Heart left ventricle (tissue), 16 donors: ENCODE results near the gene MMP13. TPM values are rescaled to one million over a fixed set of nuclear protein-coding genes. Genes with fewer than 3 reads are reported as not detected.
"Not testable (repeated sequence)": the region's sequence is repeated elsewhere in the genome, so short reads cannot be mapped to it uniquely, and the experiment has no call there.

Experiments
- ATAC-seq, 4 donors: fragments of 200-7000 bp; cut with Tn5 transposase; one replicate each; pipeline ENCODE4 v1.9.1; 2020 to 2022; ENCODE audit warnings: moderate library complexity in 4 of 4, mild to moderate bottlenecking in 3 of 4, moderate number of reproducible peaks in 1 of 4
- DNase-seq, 5 donors: peaks; one replicate each; pipeline ENCODE4 v3.0.0-alpha.2; 2020
- H3K27ac ChIP-seq, 12 donors: fragments of 200-600 bp; sonication (generic) in 4 of 12; one replicate each; pipeline versions ENCODE4 v1.5.0 to v1.8.0; 2016 to 2022; ENCODE audit warnings: mild to moderate bottlenecking in 2 of 12
- H3K27me3 ChIP-seq, 9 donors: fragments of 200-600 bp; sonication (generic) in 2 of 9; one replicate each; pipeline versions ENCODE4 v1.5.1 to v1.8.0; 2016 to 2022; ENCODE audit warnings: mild to moderate bottlenecking in 3 of 9
- H3K36me3 ChIP-seq, 9 donors: fragments of 200-600 bp; sonication (generic) in 2 of 9; one replicate each; pipeline versions ENCODE4 v1.5.0 to v1.8.0; 2018 to 2022; ENCODE audit warnings: mild to moderate bottlenecking in 2 of 9
- H3K4me1 ChIP-seq, 12 donors: fragments of 200-600 bp; sonication (generic) in 4 of 12; one replicate each; pipeline versions ENCODE4 v1.5.0 to v1.8.0; 2016 to 2022; ENCODE audit warnings: mild to moderate bottlenecking in 3 of 12
- H3K4me3 ChIP-seq, 12 donors: fragments of 200-600 bp; sonication (generic) in 4 of 12; one replicate each; pipeline versions ENCODE4 v1.5.0 to v1.8.0; 2017 to 2022; ENCODE audit warnings: mild to moderate bottlenecking in 9 of 12, moderate library complexity in 4 of 12
- H3K9me3 ChIP-seq, 12 donors: fragments of 200-600 bp; sonication (generic) in 4 of 12; one replicate each; pipeline versions ENCODE4 v1.5.0 to v1.8.0; 2016 to 2022; ENCODE audit warnings: mild to moderate bottlenecking in 1 of 12
- POLR2A ChIP-seq, 2 donors: fragments of 450-650 bp; IDR thresholded peaks; one replicate each; pipeline ENCODE4 v1.6.1; 2017; ENCODE audit warnings: antibody characterized with exemption in 2 of 2, mild to moderate bottlenecking in 2 of 2, moderate library complexity in 2 of 2
- WGBS, 4 donors: extraction: QIAGEN DNeasy Blood & Tissue Kit in 2 of 4; methylation state at CpG; one replicate each; pipeline versions ENCODE4 v1.1.5 to v1.1.7; 2013 to 2018; 5-methylcytosine and 5-hydroxymethylcytosine counted together
- intact Hi-C, 10 donors: fragments of 100-400 bp; cut with DNase I; formaldehyde crosslinking; loops; one replicate each; pipeline versions ENCODE4 v1.11.1 to v1.14.2; 2022
- long read RNA-seq, 3 donors: library from polyadenylated mRNA; unstranded; transcript quantifications; one replicate each; pipeline ENCODE4 v2.0.0, GENCODE V29; 2020 to 2021
- polyA plus RNA-seq, 2 donors: library from polyadenylated mRNA; stranded (reverse); fragments of 200-250 nt; gene quantifications; one replicate each; pipeline ENCODE4 v1.2.3, GENCODE V29; 2013
- total RNA-seq, 9 donors: library from RNA; depleted of rRNA in 2 of 9; stranded (reverse); fragments of >200 nt in 2 of 9; fragmentation: NEBNext Ultra II Directional in 3 of 9; extraction: Animal tissue kit (Norgen Biotek cat#: 25700) in 3 of 9; gene quantifications; one replicate each; pipeline versions ENCODE4 v1.1.0 to v1.2.4, GENCODE V29; 2016 to 2023
- TF ChIP-seq, protein P1 (sequence below), 12 donors: fragments of 200-600 bp; sonication (generic) in 4 of 12; IDR thresholded peaks; one replicate each; pipeline versions ENCODE4 v1.5.0 to v1.8.0; 2018 to 2022; ENCODE audit warnings: antibody characterized with exemption in 12 of 12, mild to moderate bottlenecking in 5 of 12
- donor health status: ischemic (EF 13 %, LVEDD 7.1; RV severe dilation, severe dysfunction).
- donor health status: healthy with polysubstance abuse.
- donor health status: DM: no; HTN: yes; CAD: no.
- donor health status: DM: no; HTN: no; CAD: no.
- donor health status: ischemic (EF 25% LVEDD 6.9; RV normal size, moderate dysfunction).
- donor health status: ischemic (EF 25% LVEDD 5.7; RV mildly dilated, moderate dysfunction).
- donor health status: healthy.
- donor health status: DM: yes; HTN: yes; CAD: no.
- donor health status: ischemic (EF 35%, LVEDD 5.7; RV mildly dilated, moderate dysfunction).
- donor health status: nonischemic (EF 11% LVEDD 7.7; RV severe dilation, severe dysfunction).
- donor health status: DM: yes; HTN: yes; CAD: no.
- donor health status: PGD.
- donor health status: ischemic (EF 29% LVEDD 5.4; RV normal size, mild dysfunction).
- donor health status: nonischemic (EF 23%, LVEDD 6.1; RV moderate dilation, normal function).

The MMP13 gene
- not detected for total RNA-seq
- polyA plus RNA-seq: not detected
- long read RNA-seq, donor 1: 0 reads
- long read RNA-seq, donor 2: 0 reads
- long read RNA-seq, donor 3: 0 reads

DNA sequence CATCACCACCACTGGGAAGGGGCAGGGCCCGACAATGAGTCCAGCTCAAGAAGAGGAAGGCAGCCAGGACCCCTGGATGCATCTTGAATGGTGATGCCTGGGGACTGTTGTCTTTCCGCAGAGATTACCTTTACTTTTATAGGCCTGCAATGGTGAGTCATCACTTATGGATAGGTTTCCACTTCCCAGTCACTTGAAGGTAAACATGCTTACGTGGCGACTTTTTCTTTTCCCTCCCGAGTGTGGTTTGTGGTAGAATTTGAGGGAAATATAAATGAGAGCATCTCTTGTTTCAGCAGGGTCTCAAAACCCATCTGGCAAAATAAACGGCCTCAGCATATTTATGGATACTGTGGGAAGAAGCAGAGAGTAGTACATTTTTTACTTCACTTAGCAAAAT, at the start of gene MMP13:
Gene MMP13 (minus strand): TSS at position 109 of the 400 bp plus-strand sequence. CDS start 27 bp downstream, at position 82.
- Histone ChIP-seq H3K27ac (no peak within 1 kb of the TSS), H3K4me1 (no peaks in the 10 kb centered on the region), H3K4me3 (no peak within 1 kb of the TSS), H3K27me3 (no peaks in the 10 kb centered on the region), H3K9me3 (no peaks in the 10 kb centered on the region), H3K36me3 (no peaks in the 10 kb centered on the region)
- no peak for ATAC-seq
- intact Hi-C loops: no loop called here
- 87 to 91% (median 88%) methylated on average over 6 of the region's 6 CpGs for WGBS, 4 donors
- DNase-seq: no peak
- no peak for TF ChIP-seq POLR2A (IDR thresholded peaks at IDR 0.05)
- TF ChIP-seq, protein P1, sequence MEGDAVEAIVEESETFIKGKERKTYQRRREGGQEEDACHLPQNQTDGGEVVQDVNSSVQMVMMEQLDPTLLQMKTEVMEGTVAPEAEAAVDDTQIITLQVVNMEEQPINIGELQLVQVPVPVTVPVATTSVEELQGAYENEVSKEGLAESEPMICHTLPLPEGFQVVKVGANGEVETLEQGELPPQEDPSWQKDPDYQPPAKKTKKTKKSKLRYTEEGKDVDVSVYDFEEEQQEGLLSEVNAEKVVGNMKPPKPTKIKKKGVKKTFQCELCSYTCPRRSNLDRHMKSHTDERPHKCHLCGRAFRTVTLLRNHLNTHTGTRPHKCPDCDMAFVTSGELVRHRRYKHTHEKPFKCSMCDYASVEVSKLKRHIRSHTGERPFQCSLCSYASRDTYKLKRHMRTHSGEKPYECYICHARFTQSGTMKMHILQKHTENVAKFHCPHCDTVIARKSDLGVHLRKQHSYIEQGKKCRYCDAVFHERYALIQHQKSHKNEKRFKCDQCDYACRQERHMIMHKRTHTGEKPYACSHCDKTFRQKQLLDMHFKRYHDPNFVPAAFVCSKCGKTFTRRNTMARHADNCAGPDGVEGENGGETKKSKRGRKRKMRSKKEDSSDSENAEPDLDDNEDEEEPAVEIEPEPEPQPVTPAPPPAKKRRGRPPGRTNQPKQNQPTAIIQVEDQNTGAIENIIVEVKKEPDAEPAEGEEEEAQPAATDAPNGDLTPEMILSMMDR (IDR thresholded peaks at IDR 0.05): no peak

- H3K9me3 ChIP-seq, intact Hi-C loops, DNase-seq, H3K4me1 ChIP-seq, H3K27ac ChIP-seq, H3K27me3 ChIP-seq, H3K4me3 ChIP-seq, H3K36me3 ChIP-seq, ATAC-seq: not testable (repeated sequence)
- 85 to 94% (median 90%) methylated on average over 5 of the region's 5 CpGs for WGBS, 4 donors
These were observed 48.7 kb upstream of the MMP13 start for GRCh38 chr11:103004234-103004633.

DNA sequence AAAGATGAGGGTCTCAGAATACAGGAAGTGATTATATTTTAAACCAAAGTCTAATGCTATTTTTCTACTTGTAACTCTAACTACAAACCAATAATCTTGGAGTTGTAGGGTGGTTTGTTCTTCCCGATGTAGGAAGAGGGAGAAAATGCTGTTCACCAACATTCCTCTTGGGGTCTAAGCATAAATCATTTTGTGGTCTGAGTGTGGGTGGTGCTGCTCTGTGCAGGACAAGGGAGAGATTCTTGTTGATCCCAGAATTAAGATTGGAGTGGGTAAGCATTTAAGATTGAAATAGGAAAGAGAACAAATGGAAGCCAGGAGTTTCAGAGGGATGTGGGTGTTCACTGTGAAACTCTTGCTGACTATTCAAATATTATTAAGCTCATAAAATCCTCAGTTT, 38.6 kb upstream of the MMP13 start:
- no peak for TF ChIP-seq POLR2A (IDR thresholded peaks at IDR 0.05)
- TF ChIP-seq, protein P1 (IDR thresholded peaks at IDR 0.05): no peak
- WGBS, 4 donors: 76 to 80% (median 78%) methylated on average over 1 of the region's 1 CpG
- Histone ChIP-seq H3K9me3 (no peaks in the 10 kb centered on the region), H3K4me1 (no peaks in the 10 kb centered on the region), H3K36me3 (no peaks in the 10 kb centered on the region), H3K27me3 (peaks cover 0 to 7% (median 0%) of the 10 kb centered on the region in 9 donors), H3K4me3 (no peak overlapping the region), H3K27ac (no peak overlapping the region)
- intact Hi-C loops: no loop called here
- no peak for DNase-seq
- ATAC-seq: no peak

GRCh38 chr11:102991776-102992175, 36.2 kb upstream of the MMP13 start:
- no peaks in the 10 kb centered on the region for H3K4me1 ChIP-seq
- peaks cover 0 to 10% (median 0%) of the 10 kb centered on the region in 9 donors for H3K27me3 ChIP-seq
- H3K36me3 ChIP-seq: no peaks in the 10 kb centered on the region
- intact Hi-C loops: no loop called here
- H3K27ac ChIP-seq: no peak overlapping the region
- ATAC-seq (no peak), DNase-seq (no peak)
- 57 to 84% (median 71%) methylated on average over 3 of the region's 3 CpGs for WGBS, 4 donors
- no peak overlapping the region for H3K4me3 ChIP-seq
- H3K9me3 ChIP-seq: no peaks in the 10 kb centered on the region
- TF ChIP-seq, protein P1 (IDR thresholded peaks at IDR 0.05): no peak
- TF ChIP-seq POLR2A (IDR thresholded peaks at IDR 0.05): no peak

GRCh38 chr11:102990145-102990544, 34.6 kb upstream of the MMP13 start:
- intact Hi-C loops: no loop called here
- no peak for TF ChIP-seq POLR2A (IDR thresholded peaks at IDR 0.05)
- TF ChIP-seq, protein P1 (IDR thresholded peaks at IDR 0.05): no peak
- no peaks in the 10 kb centered on the region for H3K36me3 ChIP-seq
- H3K4me3 ChIP-seq: no peak overlapping the region
- ATAC-seq (no peak), DNase-seq (no peak)
- no peaks in the 10 kb centered on the region for H3K9me3 ChIP-seq
- H3K27me3 ChIP-seq: peaks cover 0 to 10% (median 0%) of the 10 kb centered on the region in 9 donors
- H3K4me1 ChIP-seq: no peaks in the 10 kb centered on the region
- no peak overlapping the region for H3K27ac ChIP-seq
- WGBS, 4 donors: 88 to 92% (median 90%) methylated on average over 3 of the region's 3 CpGs
